ENCODE data around the gene LAMA2.

DNA sequence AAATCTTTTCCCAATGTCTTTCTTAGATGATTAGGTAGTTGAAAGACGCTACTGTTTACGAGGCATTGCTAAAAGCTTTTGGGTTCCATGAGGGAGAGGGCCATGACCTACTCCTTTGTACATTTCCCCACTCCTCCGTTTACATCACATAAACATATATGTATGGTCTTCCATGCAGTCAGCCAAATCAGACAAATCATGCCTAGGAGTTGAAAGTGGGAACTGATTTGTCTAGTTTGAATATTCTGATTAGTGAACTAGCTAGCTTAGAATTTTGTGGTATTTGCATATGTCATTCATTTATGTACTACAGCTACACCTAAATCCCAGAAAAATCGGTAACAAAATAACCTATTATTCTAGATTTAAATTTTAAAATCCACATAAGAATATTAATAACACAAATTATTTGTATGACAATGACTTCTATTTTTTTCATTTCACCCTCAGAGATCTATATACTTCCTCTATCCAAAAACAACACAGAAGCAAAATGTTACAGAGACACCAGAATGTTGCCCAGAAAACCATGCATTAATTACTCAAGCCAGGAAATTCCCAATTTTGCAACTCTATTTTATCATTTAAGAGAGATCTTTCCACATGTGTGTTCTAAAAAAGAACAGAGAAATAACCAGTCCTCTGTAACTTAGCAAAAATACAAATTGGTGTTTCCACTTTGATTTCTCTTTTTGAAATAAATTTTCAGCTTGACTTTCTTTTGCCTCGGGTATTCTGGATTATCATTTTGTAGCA lies 231.9 kb downstream of the LAMA2 start:
- TF ChIP-seq POLR2A (IDR thresholded peaks at IDR 0.05): no peak
- TF ChIP-seq CTCF (IDR thresholded peaks at IDR 0.05 in 8 of 11, conservative IDR thresholded peaks at IDR 0.05 in 3 of 11): no peak

Measured in spleen (tissue), 7 donors.